SK-N-MC (cell line): ENCODE results near the gene CS.

Source experiments
- EZH2 ChIP-seq: fragments of 200-600 bp; sonication (generic); IDR thresholded peaks from one replicate; pipeline ENCODE4 v1.6.1; 2017; ENCODE audit warnings: antibody characterized with exemption
- POLR2AphosphoS5 ChIP-seq: IDR thresholded peaks from 2 replicates; pipeline ENCODE4 v1.6.1; 2012; ENCODE audit warnings: mild to moderate bottlenecking, low read depth, low read length, borderline replicate concordance

- TF ChIP-seq POLR2AphosphoS5 = no peak
- TF ChIP-seq EZH2 = no peak
Measured at GRCh38 chr12:56326126-56326525, 26.0 kb upstream of the CS start.
